Large intestine (tissue), 12 donors: ENCODE data around the gene ERICH2. TPM values are rescaled to one million over a fixed set of nuclear protein-coding genes. Genes with fewer than 3 reads are reported as not detected.
"Not testable (repeated sequence)": the region's sequence is repeated elsewhere in the genome, so short reads cannot be mapped to it uniquely, and the experiment has no call there.

Source experiments
- DNase-seq, 2 donors: peaks; one replicate each; pipeline versions ENCODE4 v3.0.0 to v3.0.0-alpha.2; 2013
- H3K27ac ChIP-seq: one replicate; pipeline ENCODE4 v1.5.1; 2013; ENCODE audit warnings: low read length
- H3K27me3 ChIP-seq: 2 replicates; pipeline ENCODE4 v1.6.1; 2013; ENCODE audit warnings: low read length; ENCODE audit not compliant: control insufficient read depth, insufficient read depth
- H3K36me3 ChIP-seq: 2 replicates; pipeline ENCODE4 v1.6.1; 2013; ENCODE audit warnings: low read length; ENCODE audit not compliant: control insufficient read depth, insufficient read depth
- H3K4me1 ChIP-seq: one replicate; pipeline ENCODE4 v1.6.1; 2013; ENCODE audit warnings: low read length; ENCODE audit not compliant: control insufficient read depth, insufficient read depth
- H3K4me3 ChIP-seq: one replicate; pipeline ENCODE4 v1.5.1; 2013; ENCODE audit warnings: low read length
- H3K9me3 ChIP-seq: one replicate; pipeline ENCODE4 v1.6.1; 2013; ENCODE audit warnings: mild to moderate bottlenecking, low read depth, low read length, moderate library complexity; ENCODE audit not compliant: control insufficient read depth
- WGBS: methylation state at CpG from one replicate; pipeline ENCODE4 v1.1.5; 2013; ENCODE audit warnings: low lambda C conversion rate; ENCODE audit not compliant: insufficient coverage; 5-methylcytosine and 5-hydroxymethylcytosine counted together
- long read RNA-seq, 11 donors: transcript quantifications; one replicate each; lab custom pipeline, GENCODE V29; 2026
- polyA plus RNA-seq: library from polyadenylated mRNA; unstranded; fragments of 120-200 nt; gene quantifications from one replicate; pipeline ENCODE4 v1.2.1, GENCODE V29; 2013

ERICH2 gene
- polyA plus RNA-seq: 0.69 TPM
- long read RNA-seq, donor 1: 0 reads
- long read RNA-seq, donor 2: 0 reads
- long read RNA-seq, donor 3: 0 reads
- long read RNA-seq, donor 4: 0 reads
- long read RNA-seq, donor 5: 0 reads
- long read RNA-seq, donor 6: 0 reads
- long read RNA-seq, donor 7: 0 reads
- long read RNA-seq, donor 8: 0 reads
- long read RNA-seq, donor 9: 0 reads
- long read RNA-seq, donor 10: 0 reads
- long read RNA-seq, donor 11: 0 reads

- peaks cover 4% of the 10 kb centered on the region for H3K27me3 ChIP-seq
- H3K4me1 ChIP-seq: no peaks in the 10 kb centered on the region
- H3K9me3 ChIP-seq: no peaks in the 10 kb centered on the region
- 0% methylated on average over 1 of the region's 13 CpGs for WGBS
- H3K27ac ChIP-seq: peak within 1 kb of the TSS; percentile 88
- DNase-seq: peak; percentile 67 to 89
- H3K4me3 ChIP-seq: peak within 1 kb of the TSS; percentile 87
- H3K36me3 ChIP-seq: no peaks in the 10 kb centered on the region
These were observed at the start of gene ERICH2 for GRCh38 chr2:170770008-170770605. Gene ERICH2, plus strand, starts transcription at chr2:170770378. Its CDS starts 304 bp downstream, at chr2:170770682.

- Histone ChIP-seq H3K4me1 (peaks cover 8% of the 10 kb centered on the region), H3K36me3 (peaks cover 3% of the 10 kb centered on the region), H3K9me3 (peaks cover 8% of the 10 kb centered on the region), H3K27me3 (peaks cover 15% of the 10 kb centered on the region), H3K27ac (no peak overlapping the region), H3K4me3 (no peak overlapping the region)
- 67% methylated on average over 1 of the region's 3 CpGs for WGBS
- no peak for DNase-seq
These were observed 48.5 kb upstream of the ERICH2 start for GRCh38 chr2:170721678-170722077.

GRCh38 chr2:170722301-170722700 is 47.9 kb upstream of the ERICH2 start:
- no peak for DNase-seq
- peaks cover 2% of the 10 kb centered on the region for H3K9me3 ChIP-seq
- H3K27ac ChIP-seq: no peak overlapping the region
- peaks cover 3% of the 10 kb centered on the region for H3K36me3 ChIP-seq
- H3K4me1 ChIP-seq: peaks cover 3% of the 10 kb centered on the region
- H3K4me3 ChIP-seq: no peak overlapping the region
- H3K27me3 ChIP-seq: peaks cover 11% of the 10 kb centered on the region

GRCh38 chr2:170723446-170723958 is 46.7 kb upstream of the ERICH2 start:
- peaks cover 3% of the 10 kb centered on the region for H3K36me3 ChIP-seq
- H3K27me3 ChIP-seq: no peaks in the 10 kb centered on the region
- H3K27ac ChIP-seq: no peak overlapping the region
- DNase-seq: no peak
- H3K9me3 ChIP-seq: no peaks in the 10 kb centered on the region
- no peaks in the 10 kb centered on the region for H3K4me1 ChIP-seq
- whole genome bisulfite sequencing: no CpG with 5 or more reads among the region's 2 CpGs
- H3K4me3 ChIP-seq: no peak overlapping the region

- peak; percentile 80 to 87 for DNase-seq
- H3K27me3 ChIP-seq: no peaks in the 10 kb centered on the region
- H3K4me1 ChIP-seq: peaks cover 12% of the 10 kb centered on the region
- H3K27ac ChIP-seq: peak overlapping the region; percentile 82
- peaks cover 2% of the 10 kb centered on the region for H3K36me3 ChIP-seq
- H3K4me3 ChIP-seq: peak overlapping the region; percentile 16
- WGBS: no CpG with 5 or more reads among the region's 1 CpG
- H3K9me3 ChIP-seq: no peaks in the 10 kb centered on the region
These were observed 36.2 kb upstream of the ERICH2 start for GRCh38 chr2:170733798-170734600.

GRCh38 chr2:170734601-170735000 is 35.6 kb upstream of the ERICH2 start:
- no CpG with 5 or more reads among the region's 2 CpGs for WGBS
- not testable (repeated sequence) for H3K9me3 ChIP-seq, H3K36me3 ChIP-seq, H3K4me3 ChIP-seq, H3K27me3 ChIP-seq, DNase-seq
- Histone ChIP-seq H3K4me1 (peaks cover 17% of the 10 kb centered on the region), H3K27ac (peak overlapping the region; percentile 82)

- H3K4me3 ChIP-seq: no peak overlapping the region
- peaks cover 22% of the 10 kb centered on the region for H3K4me1 ChIP-seq
- no peaks in the 10 kb centered on the region for H3K27me3 ChIP-seq
- no peak overlapping the region for H3K27ac ChIP-seq
- WGBS: no CpG with 5 or more reads among the region's 1 CpG
- no peaks in the 10 kb centered on the region for H3K36me3 ChIP-seq
- H3K9me3 ChIP-seq: no peaks in the 10 kb centered on the region
- no peak for DNase-seq
These were observed 33.5 kb upstream of the ERICH2 start for GRCh38 chr2:170736628-170737027.

GRCh38 chr2:170737406-170737805 is 32.8 kb upstream of the ERICH2 start:
- H3K9me3 ChIP-seq: no peaks in the 10 kb centered on the region
- H3K27me3 ChIP-seq: no peaks in the 10 kb centered on the region
- no peak overlapping the region for H3K4me3 ChIP-seq
- no peak overlapping the region for H3K27ac ChIP-seq
- peaks cover 25% of the 10 kb centered on the region for H3K4me1 ChIP-seq
- no peaks in the 10 kb centered on the region for H3K36me3 ChIP-seq
- DNase-seq: no peak
- 83% methylated on average over 1 of the region's 2 CpGs for WGBS

GRCh38 chr2:170737821-170738220 is 32.4 kb upstream of the ERICH2 start:
- H3K27me3 ChIP-seq: no peaks in the 10 kb centered on the region
- no CpG with 5 or more reads among the region's 4 CpGs for WGBS
- no peak overlapping the region for H3K4me3 ChIP-seq
- no peak for DNase-seq
- no peaks in the 10 kb centered on the region for H3K9me3 ChIP-seq
- H3K36me3 ChIP-seq: no peaks in the 10 kb centered on the region
- H3K27ac ChIP-seq: no peak overlapping the region
- peaks cover 25% of the 10 kb centered on the region for H3K4me1 ChIP-seq

- peak; percentile 64 for DNase-seq
These were observed 31.1 kb upstream of the ERICH2 start for GRCh38 chr2:170739048-170739447.

More at GRCh38 chr2:170739048-170739447, 31.1 kb upstream of the ERICH2 start:
- no peaks in the 10 kb centered on the region for H3K9me3 ChIP-seq
- H3K4me1 ChIP-seq: peaks cover 25% of the 10 kb centered on the region
- no peaks in the 10 kb centered on the region for H3K36me3 ChIP-seq
- H3K27me3 ChIP-seq: no peaks in the 10 kb centered on the region
- no CpG with 5 or more reads among the region's 3 CpGs for WGBS
- H3K27ac ChIP-seq: peak overlapping the region; percentile 67
- H3K4me3 ChIP-seq: no peak overlapping the region
